Neural crest cell (in vitro differentiated cells): Measurements from ENCODE around the gene GPER1. TPM values are rescaled to one million over a fixed set of nuclear protein-coding genes. Genes with fewer than 3 reads are reported as not detected.
"Not testable (repeated sequence)": the region's sequence is repeated elsewhere in the genome, so short reads cannot be mapped to it uniquely, and the experiment has no call there.

Source experiments
- DNase-seq: peaks from one replicate; pipeline ENCODE4 v3.0.0; 2021; ENCODE audit warnings: low read depth, mixed read lengths, low spot score
- H3K27ac Mint-ChIP-seq: one replicate; pipeline ENCODE4 v1.8.0; 2021; ENCODE audit warnings: mild to moderate bottlenecking, mixed read lengths; ENCODE audit not compliant: unreplicated experiment
- H3K27me3 Mint-ChIP-seq: 2 replicates; pipeline ENCODE4 v1.8.0; 2021; ENCODE audit warnings: low read depth, mild to moderate bottlenecking, mixed read lengths
- H3K36me3 Mint-ChIP-seq: 2 replicates; pipeline ENCODE4 v1.8.0; 2021; ENCODE audit warnings: low read depth, mild to moderate bottlenecking, mixed read lengths
- H3K4me1 Mint-ChIP-seq: 2 replicates; pipeline ENCODE4 v1.8.0; 2021; ENCODE audit warnings: mixed read lengths
- H3K4me3 Mint-ChIP-seq: one replicate; pipeline ENCODE4 v1.8.0; 2021; ENCODE audit warnings: mild to moderate bottlenecking, mixed read lengths
- H3K9me3 Mint-ChIP-seq: 2 replicates; pipeline ENCODE4 v1.8.0; 2021; ENCODE audit warnings: mixed read lengths
- CTCF ChIP-seq: fragments of 200-600 bp; sonication (generic); conservative IDR thresholded peaks from 2 replicates; pipeline ENCODE4 v1.5.0; 2021; ENCODE audit warnings: antibody characterized with exemption, mild to moderate bottlenecking
- long read RNA-seq: library from polyadenylated mRNA; unstranded; transcript quantifications from one replicate; pipeline ENCODE4 v2.0.0, GENCODE V29; 2020
- total RNA-seq: library from RNA; stranded (reverse); gene quantifications from 2 replicates; pipeline ENCODE4 v1.2.1, GENCODE V29; 2021

GPER1 gene
- 0.91 and 1.1 TPM in 2 replicates for total RNA-seq
- long read RNA-seq, result 0 reads

- Mint-ChIP-seq H3K27ac (peak within 1 kb of the TSS; percentile 27), H3K4me3 (peak within 1 kb of the TSS; percentile 52), H3K36me3 (no peaks in the 10 kb centered on the region), H3K4me1 (peaks cover 39% of the 10 kb centered on the region), H3K27me3 (peaks cover 10% of the 10 kb centered on the region), H3K9me3 (no peaks in the 10 kb centered on the region)
- TF ChIP-seq CTCF, result no peak
- peak; percentile 39 for DNase-seq
Measured at GRCh38 chr7:1087952-1088920, at the start of gene GPER1. TSS of gene GPER1 (plus strand) at chr7:1088113. CDS start at chr7:1091729, 3,616 bp downstream.

GRCh38 chr7:1040233-1040632 is 47.7 kb upstream of the GPER1 start:
- not testable (repeated sequence) for H3K27ac Mint-ChIP-seq, H3K9me3 Mint-ChIP-seq, H3K27me3 Mint-ChIP-seq, H3K4me3 Mint-ChIP-seq, H3K36me3 Mint-ChIP-seq, DNase-seq
- peaks cover 37% of the 10 kb centered on the region for H3K4me1 Mint-ChIP-seq

- no peaks in the 10 kb centered on the region for H3K9me3 Mint-ChIP-seq
- peaks cover 40% of the 10 kb centered on the region for H3K4me1 Mint-ChIP-seq
- peak overlapping the region; percentile 75 for H3K4me3 Mint-ChIP-seq
- peaks cover 3% of the 10 kb centered on the region for H3K36me3 Mint-ChIP-seq
- DNase-seq, result no peak
- TF ChIP-seq CTCF, result no peak
- no peak overlapping the region for H3K27ac Mint-ChIP-seq
- peaks cover 2% of the 10 kb centered on the region for H3K27me3 Mint-ChIP-seq
Measured at GRCh38 chr7:1040790-1041189, 47.1 kb upstream of the GPER1 start.

GRCh38 chr7:1041551-1042491 is 46.1 kb upstream of the GPER1 start:
- no peak for DNase-seq
- H3K27me3 Mint-ChIP-seq, result peaks cover 2% of the 10 kb centered on the region
- peaks cover 40% of the 10 kb centered on the region for H3K4me1 Mint-ChIP-seq
- peak overlapping the region; percentile 51 for H3K4me3 Mint-ChIP-seq
- peaks cover 3% of the 10 kb centered on the region for H3K36me3 Mint-ChIP-seq
- no peaks in the 10 kb centered on the region for H3K9me3 Mint-ChIP-seq
- H3K27ac Mint-ChIP-seq, result no peak overlapping the region
- no peak for TF ChIP-seq CTCF

- Mint-ChIP-seq H3K27ac (no peak overlapping the region), H3K9me3 (no peaks in the 10 kb centered on the region), H3K36me3 (peaks cover 3% of the 10 kb centered on the region), H3K4me3 (no peak overlapping the region), H3K4me1 (peaks cover 40% of the 10 kb centered on the region), H3K27me3 (peaks cover 2% of the 10 kb centered on the region)
- no peak for DNase-seq
- no peak for TF ChIP-seq CTCF
Measured at GRCh38 chr7:1042492-1042833, 45.5 kb upstream of the GPER1 start.
